B cell (primary cell): ENCODE data around the gene THOC7. TPM values are rescaled to one million over a fixed set of nuclear protein-coding genes. Genes with fewer than 3 reads are reported as not detected.
A peak's percentile ranks its signal among the peaks of the same experiment; 100 is the strongest.

ENCODE experiments used
- ATAC-seq: fragments of 200-7000 bp; cut with Tn5 transposase; one replicate; pipeline ENCODE4 v1.10.0; 2021; ENCODE audit warnings: low read depth, mild to moderate bottlenecking, moderate number of reproducible peaks, moderate library complexity
- CTCF ChIA-PET: fragments of 350-600 bp; sonication (Branson Sonifier 250); formaldehyde crosslinking; loops from one replicate; lab custom pipeline; 2021; ENCODE audit warnings: antibody characterized with exemption, inconsistent platforms; lab: Charles Lee
- POLR2A ChIA-PET: fragments of 350-600 bp; sonication (Branson Sonifier 250); formaldehyde crosslinking; loops from one replicate; lab custom pipeline; 2021; ENCODE audit warnings: antibody characterized with exemption; lab: Charles Lee
- DNase-seq: peaks from one replicate; pipeline ENCODE4 v3.0.0; 2013
- H2AFZ ChIP-seq: 2 replicates; pipeline ENCODE4 v1.6.1; 2012; ENCODE audit warnings: mild to moderate bottlenecking, low read depth, low read length; ENCODE audit not compliant: insufficient read depth, poor library complexity, severe bottlenecking
- H3K27ac ChIP-seq, 2 donors: 1 replicate in 1 of 2; 2 replicates in 1 of 2; pipeline ENCODE4 v1.5.1; 2012 to 2013; ENCODE audit warnings: low read length in 2 of 2, mild to moderate bottlenecking in 2 of 2, moderate library complexity in 1 of 2
- H3K27me3 ChIP-seq, 4 experiments: fragments of 200-600 bp in 1 of 4; sonication (generic) in 1 of 4; replicated peaks in 1 of 4; 1 replicate in 2 of 4; 2 replicates in 2 of 4; pipeline versions ENCODE4 v1.6.1 to v1.7.0; 2013 to 2016; ENCODE audit warnings: low read length in 3 of 4, mild to moderate bottlenecking in 2 of 4, mixed read lengths in 1 of 4, moderate library complexity in 1 of 4; ENCODE audit not compliant: insufficient read depth in 4 of 4, control insufficient read depth in 3 of 4; ENCODE audit errors: control extremely low read depth in 1 of 4
- H3K36me3 ChIP-seq, 2 experiments: replicated peaks in 1 of 2; 1 replicate in 1 of 2; 2 replicates in 1 of 2; pipeline versions ENCODE4 v1.6.1 to v1.7.1; 2013; ENCODE audit warnings: low read length in 1 of 2; ENCODE audit not compliant: insufficient read depth in 2 of 2, control insufficient read depth in 1 of 2; ENCODE audit errors: control extremely low read depth in 1 of 2, extremely low read depth in 1 of 2
- H3K4me1 ChIP-seq, 2 donors: fragments of 200-600 bp in 1 of 2; sonication (generic) in 1 of 2; 1 replicate in 1 of 2; 2 replicates in 1 of 2; pipeline versions ENCODE4 v1.5.1 to v1.6.1; 2013 to 2017; ENCODE audit warnings: low read length in 2 of 2; ENCODE audit not compliant: control insufficient read depth in 2 of 2, insufficient read depth in 2 of 2
- H3K4me2 ChIP-seq: replicated peaks from 2 replicates; pipeline ENCODE3; 2012; ENCODE audit warnings: mild to moderate bottlenecking, low read depth, low read length; ENCODE audit not compliant: poor library complexity, severe bottlenecking
- H3K4me3 ChIP-seq, 5 experiments: fragments of 200-600 bp in 1 of 5; sonication (generic) in 1 of 5; 1 replicate in 3 of 5; 2 replicates in 2 of 5; pipeline versions ENCODE4 v1.5.1 to v1.7.0; 2011 to 2016; ENCODE audit warnings: low read length in 4 of 5, mild to moderate bottlenecking in 4 of 5, low read depth in 2 of 5, control low read depth in 1 of 5, moderate library complexity in 1 of 5; ENCODE audit not compliant: insufficient read depth in 1 of 5; ENCODE audit errors: control extremely low read depth in 1 of 5, extremely low read depth in 1 of 5
- H3K79me2 ChIP-seq: fragments of 200-600 bp; sonication (generic); one replicate; pipeline ENCODE4 v1.6.0; 2016; ENCODE audit warnings: low read length; ENCODE audit not compliant: control insufficient read depth, insufficient read depth
- H3K9ac ChIP-seq: fragments of 200-600 bp; sonication (generic); 2 replicates; pipeline ENCODE4 v1.6.1; 2017; ENCODE audit warnings: mild to moderate bottlenecking, low read length, moderate library complexity
- H3K9me3 ChIP-seq, 3 donors: one replicate each; pipeline versions ENCODE4 v1.6.1 to v1.7.1; 2013; ENCODE audit warnings: low read length in 2 of 3; ENCODE audit not compliant: control insufficient read depth in 2 of 3, insufficient read depth in 1 of 3; ENCODE audit errors: control extremely low read depth in 1 of 3
- H4K20me1 ChIP-seq: 2 replicates; pipeline ENCODE4 v1.6.0; 2012; ENCODE audit warnings: mild to moderate bottlenecking, low read length; ENCODE audit not compliant: insufficient read depth, control insufficient read depth, poor library complexity, severe bottlenecking
- H3K27ac Mint-ChIP-seq: one replicate; pipeline ENCODE4 v1.8.0; 2021; ENCODE audit warnings: mixed read lengths
- H3K27me3 Mint-ChIP-seq: one replicate; pipeline ENCODE4 v1.8.0; 2021; ENCODE audit warnings: mixed read lengths
- H3K4me1 Mint-ChIP-seq: one replicate; pipeline ENCODE4 v1.8.0; 2021; ENCODE audit warnings: mixed read lengths
- H3K4me3 Mint-ChIP-seq: one replicate; pipeline ENCODE4 v1.8.0; 2021; ENCODE audit warnings: mixed read lengths
- H3K9me3 Mint-ChIP-seq: one replicate; pipeline ENCODE4 v1.8.0; 2022; ENCODE audit warnings: mixed read lengths; ENCODE audit not compliant: insufficient read depth
- EZH2 ChIP-seq: IDR thresholded peaks from 2 replicates; pipeline ENCODE4 v1.6.1; 2012; ENCODE audit warnings: borderline replicate concordance, low read depth, mild to moderate bottlenecking, moderate library complexity, low read length; ENCODE audit not compliant: insufficient read depth, poor library complexity, severe bottlenecking
- WGBS: methylation state at CpG from one replicate; pipeline ENCODE4 v1.1.5; 2013; ENCODE audit warnings: missing lambda C conversion rate; ENCODE audit not compliant: insufficient coverage; 5-methylcytosine and 5-hydroxymethylcytosine counted together
- intact Hi-C: fragments of 100-400 bp; cut with micrococcal nuclease; formaldehyde crosslinking; loops from one replicate; pipeline ENCODE4 v1.10.0; 2022
- polyA plus RNA-seq: library from polyadenylated mRNA; depleted of rRNA; stranded (reverse); fragments of >200 nt; gene quantifications from 2 replicates; pipeline ENCODE4 v1.2.3, GENCODE V29; 2012
- total RNA-seq, 2 donors: library from RNA; stranded (reverse); fragments of 120-200 nt in 1 of 2; gene quantifications; 1 replicate in 1 of 2; 2 replicates in 1 of 2; pipeline versions ENCODE4 v1.2.3 to v1.2.4, GENCODE V29; 2013 to 2022
- TF ChIP-seq, protein P1 (sequence below): fragments of 200-600 bp; IDR thresholded peaks from one replicate; pipeline ENCODE4 v1.8.0; 2022; ENCODE audit warnings: antibody characterized with exemption, mild to moderate bottlenecking

The THOC7 gene
- total and polyA plus RNA-seq, 2 donors (not counting 1 experiment from before 2014, with no cell fraction given) = 17.5 to 30.5 TPM

DNA sequence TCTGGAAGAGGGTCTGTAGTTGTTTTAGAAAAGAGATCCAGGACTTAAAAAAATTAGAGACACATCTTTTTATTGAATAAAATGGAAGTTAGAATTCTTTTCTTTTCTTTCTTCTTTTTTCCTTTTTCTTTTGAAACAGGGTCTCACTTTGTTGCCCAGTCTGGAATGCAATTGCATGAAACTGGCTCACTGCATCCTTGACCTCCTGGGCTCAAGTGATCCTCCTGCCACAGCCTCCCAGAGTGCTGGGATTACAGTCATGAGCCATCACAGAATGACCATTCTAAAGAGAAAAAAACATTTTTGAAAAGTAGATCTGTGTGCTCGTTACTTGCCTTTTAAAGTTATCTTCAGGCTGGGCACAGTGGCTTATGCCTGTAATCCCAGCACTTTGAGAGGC, 3.6 kb upstream of the THOC7 start:
- Histone ChIP-seq H3K4me2 (no peak overlapping the region), H3K4me1 (peaks cover 21 to 24% of the 10 kb centered on the region in 2 donors), H3K36me3 (peaks cover 0 to 6% of the 10 kb centered on the region in 2 experiments), H3K27ac (no peak overlapping the region), H4K20me1 (peaks cover 32% of the 10 kb centered on the region), H3K27me3 (no peaks in the 10 kb centered on the region), H3K9ac (no peak overlapping the region), H2AFZ (no peak overlapping the region), H3K79me2 (peaks cover 89% of the 10 kb centered on the region), H3K9me3 (no peaks in the 10 kb centered on the region), H3K4me3 (no peak overlapping the region)
- Mint-ChIP-seq H3K27ac (no peak overlapping the region), H3K4me1 (peaks cover 62% of the 10 kb centered on the region), H3K9me3 (no peaks in the 10 kb centered on the region), H3K27me3 (no peaks in the 10 kb centered on the region), H3K4me3 (no peak overlapping the region)
- ChIA-PET CTCF (no interaction called here), POLR2A (no interaction called here)
- ATAC-seq (no peak), DNase-seq (no peak)
- intact Hi-C loops = no loop called here
- TF ChIP-seq, protein P1, sequence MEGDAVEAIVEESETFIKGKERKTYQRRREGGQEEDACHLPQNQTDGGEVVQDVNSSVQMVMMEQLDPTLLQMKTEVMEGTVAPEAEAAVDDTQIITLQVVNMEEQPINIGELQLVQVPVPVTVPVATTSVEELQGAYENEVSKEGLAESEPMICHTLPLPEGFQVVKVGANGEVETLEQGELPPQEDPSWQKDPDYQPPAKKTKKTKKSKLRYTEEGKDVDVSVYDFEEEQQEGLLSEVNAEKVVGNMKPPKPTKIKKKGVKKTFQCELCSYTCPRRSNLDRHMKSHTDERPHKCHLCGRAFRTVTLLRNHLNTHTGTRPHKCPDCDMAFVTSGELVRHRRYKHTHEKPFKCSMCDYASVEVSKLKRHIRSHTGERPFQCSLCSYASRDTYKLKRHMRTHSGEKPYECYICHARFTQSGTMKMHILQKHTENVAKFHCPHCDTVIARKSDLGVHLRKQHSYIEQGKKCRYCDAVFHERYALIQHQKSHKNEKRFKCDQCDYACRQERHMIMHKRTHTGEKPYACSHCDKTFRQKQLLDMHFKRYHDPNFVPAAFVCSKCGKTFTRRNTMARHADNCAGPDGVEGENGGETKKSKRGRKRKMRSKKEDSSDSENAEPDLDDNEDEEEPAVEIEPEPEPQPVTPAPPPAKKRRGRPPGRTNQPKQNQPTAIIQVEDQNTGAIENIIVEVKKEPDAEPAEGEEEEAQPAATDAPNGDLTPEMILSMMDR = no peak
- TF ChIP-seq EZH2 = no peak
- 100% methylated on average over 1 of the region's 1 CpG for WGBS

DNA sequence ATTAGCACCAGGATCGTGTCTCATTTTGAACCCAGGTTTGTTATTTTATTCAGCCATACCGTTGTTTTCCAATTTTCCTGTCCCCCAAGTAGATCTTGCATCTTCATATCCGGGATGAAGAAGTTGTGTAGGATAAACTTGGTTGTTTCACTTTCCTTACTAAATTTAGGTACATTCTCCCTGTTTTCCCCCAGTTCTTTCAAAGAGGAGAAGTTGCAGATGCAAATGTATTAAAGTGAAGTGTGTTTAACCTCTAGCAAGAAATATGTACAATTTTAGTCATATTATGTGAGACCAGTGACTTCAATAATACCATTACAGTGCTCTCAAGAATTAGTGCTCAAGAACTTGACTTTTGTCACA, 1.3 kb upstream of the THOC7 start:
- H3K27me3 Mint-ChIP-seq = no peaks in the 10 kb centered on the region
- no peaks in the 10 kb centered on the region for H3K9me3 Mint-ChIP-seq
- Histone ChIP-seq H3K36me3 (peaks cover 0 to 6% of the 10 kb centered on the region in 2 experiments), H4K20me1 (peaks cover 16% of the 10 kb centered on the region), H3K4me3 (peak overlapping the region; percentile 58 to 96 (median 81)), H3K9ac (peak overlapping the region; percentile 89), H3K4me1 (peaks cover 16 to 19% of the 10 kb centered on the region in 2 donors), H3K9me3 (no peaks in the 10 kb centered on the region), H3K79me2 (peaks cover 67% of the 10 kb centered on the region), H3K27me3 (no peaks in the 10 kb centered on the region), H3K27ac (peak overlapping the region; percentile 64 to 88), H3K4me2 (peak overlapping the region; percentile 78), H2AFZ (peak overlapping the region; percentile 89)
- intact Hi-C loops = loop anchor here (1.0 kb wide), 2 partner anchors 46 to 128 kb away; no protein-coding TSS in a partner anchor
- ChIA-PET POLR2A (no interaction called here), CTCF (interaction anchor here (1.4 kb wide), 1 partner anchor 12 kb away, joined by 3 read pairs; no protein-coding TSS in a partner anchor)
- ATAC-seq (no peak), DNase-seq (no peak)
- no CpG with 5 or more reads among the region's 3 CpGs for WGBS
- peak overlapping the region; percentile 97 for H3K27ac Mint-ChIP-seq
- peak overlapping the region; percentile 97 for H3K4me3 Mint-ChIP-seq
- peaks cover 61% of the 10 kb centered on the region for H3K4me1 Mint-ChIP-seq
- TF ChIP-seq, protein P1 = no peak
- TF ChIP-seq EZH2 = no peak
